Measurements from ENCODE around the gene OR2A14. TPM values are rescaled to one million over a fixed set of nuclear protein-coding genes. Genes with fewer than 3 reads are reported as not detected.

Gene OR2A14
- total and polyA plus RNA-seq, 2 donors from 2014 or later, result not detected

DNA sequence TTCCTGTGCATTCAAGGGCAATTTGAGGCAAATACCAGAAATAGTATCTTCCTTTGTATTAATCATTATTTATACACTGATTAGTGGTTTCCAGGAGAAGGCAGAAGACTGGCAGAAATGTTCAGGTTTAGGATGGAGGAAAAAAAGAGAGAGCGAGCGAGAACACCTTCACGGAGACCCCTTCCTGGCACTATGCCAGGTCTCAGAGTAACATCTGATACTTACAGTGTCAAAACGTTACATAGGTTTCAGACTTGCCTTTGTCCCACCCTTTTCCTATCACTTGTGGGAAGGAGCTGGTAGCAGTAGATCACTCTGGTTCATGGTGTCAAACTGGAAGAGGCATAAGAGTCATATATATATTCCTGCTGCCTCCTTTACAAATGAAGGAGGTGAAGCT, 36.2 kb upstream of the OR2A14 start:
- no peaks in the 10 kb centered on the region for H3K27me3 ChIP-seq (ENCODE audit: control insufficient read depth, insufficient read depth, low read length)
- H3K27ac ChIP-seq (ENCODE audit: low read depth in 2 of 2, low read length in 2 of 2), result no peak overlapping the region
- peaks cover 0 to 4% (median 0%) of the 10 kb centered on the region in 3 donors for H3K9me3 ChIP-seq (ENCODE audit: control insufficient read depth in 2 of 3, insufficient read depth in 1 of 3, low read length in 3 of 3)
- DNase-seq (no peak), FAIRE-seq (no peak)
- intact Hi-C loops (cut with DNase I), result no loop called here
- no peaks in the 10 kb centered on the region for H3K36me3 ChIP-seq (ENCODE audit: control insufficient read depth in 2 of 3, insufficient read depth in 3 of 3, low read length in 3 of 3)
- H3K4me1 ChIP-seq (ENCODE audit: control insufficient read depth in 2 of 3, insufficient read depth in 2 of 3, low read depth in 1 of 3, low read length in 3 of 3), result no peaks in the 10 kb centered on the region
- H3K9ac ChIP-seq (ENCODE audit: low read length in 3 of 3), result no peak overlapping the region
- H3K4me3 ChIP-seq (ENCODE audit: low read length in 3 of 3), result no peak overlapping the region
- TF ChIP-seq CTCF (IDR thresholded peaks at IDR 0.05; ENCODE audit: borderline replicate concordance, extremely low read depth, insufficient read depth), result no peak

DNA sequence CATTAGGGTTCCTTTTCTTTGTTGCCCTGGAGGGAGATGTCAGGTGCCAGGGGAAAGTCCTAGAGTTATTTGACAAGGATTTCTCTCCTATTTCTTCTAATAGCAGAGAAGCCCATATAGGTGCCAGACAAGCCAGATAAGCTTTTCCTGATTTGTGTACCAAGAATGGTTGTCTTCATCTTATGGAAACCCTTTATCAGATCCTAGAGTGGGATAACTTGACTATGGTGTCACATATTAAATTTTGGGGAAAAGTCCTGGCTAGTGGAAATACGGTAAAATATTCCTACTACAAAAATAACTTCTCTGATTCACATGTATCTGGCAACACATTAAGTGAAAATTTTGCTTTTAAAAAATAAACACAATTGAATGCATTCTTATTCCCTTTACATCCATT, 35.7 kb upstream of the OR2A14 start:
- TF ChIP-seq CTCF (IDR thresholded peaks at IDR 0.05; ENCODE audit: borderline replicate concordance, extremely low read depth, insufficient read depth), result no peak
- no peak for DNase-seq
- no peak overlapping the region for H3K9ac ChIP-seq (ENCODE audit: low read length in 3 of 3)
- peaks cover 0 to 4% (median 0%) of the 10 kb centered on the region in 3 donors for H3K9me3 ChIP-seq (ENCODE audit: control insufficient read depth in 2 of 3, insufficient read depth in 1 of 3, low read length in 3 of 3)
- FAIRE-seq, result no peak
- intact Hi-C loops (cut with DNase I), result no loop called here
- H3K4me3 ChIP-seq (ENCODE audit: low read length in 3 of 3), result no peak overlapping the region
- H3K27me3 ChIP-seq (ENCODE audit: control insufficient read depth, insufficient read depth, low read length), result no peaks in the 10 kb centered on the region
- no peaks in the 10 kb centered on the region for H3K36me3 ChIP-seq (ENCODE audit: control insufficient read depth in 2 of 3, insufficient read depth in 3 of 3, low read length in 3 of 3)
- no peaks in the 10 kb centered on the region for H3K4me1 ChIP-seq (ENCODE audit: control insufficient read depth in 2 of 3, insufficient read depth in 2 of 3, low read depth in 1 of 3, low read length in 3 of 3)
- no peak overlapping the region for H3K27ac ChIP-seq (ENCODE audit: low read depth in 2 of 2, low read length in 2 of 2)

DNA sequence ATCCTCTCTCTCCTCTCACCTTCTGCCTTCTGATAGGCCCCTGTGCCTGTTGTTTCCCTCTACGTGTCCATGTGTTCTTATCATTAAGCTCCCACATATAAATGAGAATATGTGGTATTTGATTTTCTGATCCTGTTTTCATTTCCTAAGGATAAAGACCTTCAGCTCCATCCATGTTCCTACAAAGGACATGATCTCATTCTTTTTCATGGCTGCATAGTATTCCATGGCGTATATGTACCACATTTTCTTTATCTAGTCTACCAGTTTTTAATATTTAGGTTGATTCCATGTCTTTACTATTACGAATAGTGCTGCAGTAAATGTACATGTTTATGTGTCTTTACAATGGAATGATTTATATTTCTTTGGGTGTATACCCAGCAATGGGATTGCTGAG, 32.3 kb upstream of the OR2A14 start:
- no peak for FAIRE-seq
- intact Hi-C loops (cut with DNase I), result no loop called here
- Histone ChIP-seq H3K27ac (ENCODE audit: low read depth in 2 of 2, low read length in 2 of 2) (no peak overlapping the region), H3K9ac (ENCODE audit: low read length in 3 of 3) (no peak overlapping the region), H3K9me3 (ENCODE audit: control insufficient read depth in 2 of 3, insufficient read depth in 1 of 3, low read length in 3 of 3) (peaks cover 0 to 4% (median 0%) of the 10 kb centered on the region in 3 donors), H3K4me1 (ENCODE audit: control insufficient read depth in 2 of 3, insufficient read depth in 2 of 3, low read depth in 1 of 3, low read length in 3 of 3) (no peaks in the 10 kb centered on the region), H3K36me3 (ENCODE audit: control insufficient read depth in 2 of 3, insufficient read depth in 3 of 3, low read length in 3 of 3) (no peaks in the 10 kb centered on the region), H3K4me3 (ENCODE audit: low read length in 3 of 3) (no peak overlapping the region), H3K27me3 (ENCODE audit: control insufficient read depth, insufficient read depth, low read length) (no peaks in the 10 kb centered on the region)
- no peak for DNase-seq
- no peak for TF ChIP-seq CTCF (IDR thresholded peaks at IDR 0.05; ENCODE audit: borderline replicate concordance, extremely low read depth, insufficient read depth)

DNA sequence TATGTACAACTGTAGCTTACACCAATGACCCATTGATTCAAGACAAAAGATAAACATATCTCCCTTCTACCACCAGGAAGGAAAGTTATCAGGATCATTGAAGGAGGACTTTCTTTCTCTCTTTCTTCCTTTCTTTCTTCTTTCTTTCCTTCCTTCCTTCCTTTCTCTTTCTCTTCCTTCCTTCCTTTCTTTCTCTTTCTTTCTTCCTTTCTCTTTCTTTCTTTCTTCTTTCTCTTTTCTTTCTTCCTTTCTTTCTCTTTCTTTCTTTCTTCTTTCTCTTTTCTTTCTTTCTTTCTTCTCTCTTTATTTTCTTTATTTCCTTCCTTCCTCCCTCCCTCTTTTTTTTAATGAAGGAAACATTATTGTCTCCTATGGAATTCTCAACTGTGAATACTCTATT, 24.2 kb upstream of the OR2A14 start:
- Histone ChIP-seq H3K9ac (ENCODE audit: low read length in 3 of 3) (no peak overlapping the region), H3K9me3 (ENCODE audit: control insufficient read depth in 2 of 3, insufficient read depth in 1 of 3, low read length in 3 of 3) (no peaks in the 10 kb centered on the region), H3K27me3 (ENCODE audit: control insufficient read depth, insufficient read depth, low read length) (no peaks in the 10 kb centered on the region), H3K27ac (ENCODE audit: low read depth in 2 of 2, low read length in 2 of 2) (no peak overlapping the region), H3K4me3 (ENCODE audit: low read length in 3 of 3) (no peak overlapping the region), H3K4me1 (ENCODE audit: control insufficient read depth in 2 of 3, insufficient read depth in 2 of 3, low read depth in 1 of 3, low read length in 3 of 3) (no peaks in the 10 kb centered on the region), H3K36me3 (ENCODE audit: control insufficient read depth in 2 of 3, insufficient read depth in 3 of 3, low read length in 3 of 3) (no peaks in the 10 kb centered on the region)
- intact Hi-C loops (cut with DNase I), result no loop called here
- no peak for TF ChIP-seq CTCF (IDR thresholded peaks at IDR 0.05; ENCODE audit: borderline replicate concordance, extremely low read depth, insufficient read depth)
- FAIRE-seq (no peak), DNase-seq (no peak)
